ENCODE measurements around the gene EVA1C.

- TF ChIP-seq CTCF (IDR thresholded peaks at IDR 0.05) (no peak), POLR2A (IDR thresholded peaks at IDR 0.05) (no peak)
These were observed 24.2 kb upstream of the EVA1C start for GRCh38 chr21:32388306-32388705.

Data from gastroesophageal sphincter (tissue), 3 donors.